ENCODE measurements around the gene SCCPDH.
A peak's percentile ranks its signal among the peaks of the same experiment; 100 is the strongest.
"Not testable (repeated sequence)": the region's sequence is repeated elsewhere in the genome, so short reads cannot be mapped to it uniquely, and the experiment has no call there.

Gene SCCPDH

DNA sequence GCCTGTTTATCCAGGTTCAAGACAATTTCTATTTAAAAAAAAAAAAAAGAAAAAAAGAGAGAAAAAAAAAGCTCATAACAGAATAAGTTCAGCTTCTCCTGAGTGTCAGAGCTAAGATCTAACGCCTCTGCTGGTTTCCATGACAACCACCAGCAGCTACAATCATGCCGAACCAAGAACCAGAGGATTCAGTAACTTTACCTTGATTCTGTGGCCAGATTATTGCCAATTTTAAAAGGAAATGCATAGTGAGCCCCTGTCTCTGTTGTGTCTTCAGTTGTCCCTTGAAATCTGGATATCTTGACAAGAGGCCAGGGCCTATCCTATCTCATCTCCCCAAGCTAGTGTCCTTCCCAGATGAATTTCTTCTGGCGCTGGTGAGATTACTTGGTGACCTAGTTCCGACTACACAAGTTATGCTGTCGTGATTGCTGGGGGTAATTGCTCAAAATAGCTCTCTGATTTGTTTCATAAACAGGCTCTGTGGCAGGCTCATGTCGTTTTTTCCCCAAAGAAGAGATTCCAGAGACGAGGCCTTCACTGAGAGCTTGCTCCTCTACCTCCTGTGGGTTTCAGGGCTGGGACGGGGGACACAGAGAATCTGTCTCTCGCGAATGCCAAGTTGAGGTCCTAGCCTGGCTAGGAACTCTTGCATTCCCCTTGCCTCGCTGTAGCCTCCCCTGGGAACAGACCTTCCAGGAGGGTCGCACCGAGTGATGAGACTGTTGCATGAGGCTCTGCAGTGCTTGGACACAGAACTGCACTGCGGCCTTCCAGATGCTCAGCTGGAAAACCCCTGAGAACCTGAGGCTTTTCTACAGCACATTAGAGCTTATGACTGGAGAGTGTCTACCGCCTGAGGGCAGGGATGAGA, 32.4 kb upstream of the SCCPDH start:
- TF ChIP-seq, protein P1, sequence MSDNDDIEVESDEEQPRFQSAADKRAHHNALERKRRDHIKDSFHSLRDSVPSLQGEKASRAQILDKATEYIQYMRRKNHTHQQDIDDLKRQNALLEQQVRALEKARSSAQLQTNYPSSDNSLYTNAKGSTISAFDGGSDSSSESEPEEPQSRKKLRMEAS (IDR thresholded peaks at IDR 0.05; ENCODE audit: low read depth, low read length): no peak
- no peak for TF ChIP-seq POLR2A (IDR thresholded peaks at IDR 0.05; ENCODE audit: extremely low read depth, insufficient read length)
- TF ChIP-seq CTCF (IDR thresholded peaks at IDR 0.05; ENCODE audit: low read depth, low read length): no peak
- TF ChIP-seq MYC (IDR thresholded peaks at IDR 0.05; ENCODE audit: low read depth, low read length): no peak
- no peak overlapping the region for H3K4me3 ChIP-seq (ENCODE audit: low read depth, low read length)
- no peak for DNase-seq (ENCODE audit: low read depth)

GRCh38 chr1:246694213-246694895, 29.9 kb upstream of the SCCPDH start:
- peak; percentile 37 for DNase-seq (ENCODE audit: low read depth)
- not testable (repeated sequence) for H3K4me3 ChIP-seq (ENCODE audit: low read depth, low read length)

- DNase-seq (ENCODE audit: low read depth): no peak
- no peak overlapping the region for H3K4me3 ChIP-seq (ENCODE audit: low read depth, low read length)
- TF ChIP-seq CTCF (IDR thresholded peaks at IDR 0.05; ENCODE audit: low read depth, low read length) (no peak), POLR2A (IDR thresholded peaks at IDR 0.05; ENCODE audit: extremely low read depth, insufficient read length) (no peak)
These were observed 29.1 kb upstream of the SCCPDH start for GRCh38 chr1:246695136-246695535.

DNA sequence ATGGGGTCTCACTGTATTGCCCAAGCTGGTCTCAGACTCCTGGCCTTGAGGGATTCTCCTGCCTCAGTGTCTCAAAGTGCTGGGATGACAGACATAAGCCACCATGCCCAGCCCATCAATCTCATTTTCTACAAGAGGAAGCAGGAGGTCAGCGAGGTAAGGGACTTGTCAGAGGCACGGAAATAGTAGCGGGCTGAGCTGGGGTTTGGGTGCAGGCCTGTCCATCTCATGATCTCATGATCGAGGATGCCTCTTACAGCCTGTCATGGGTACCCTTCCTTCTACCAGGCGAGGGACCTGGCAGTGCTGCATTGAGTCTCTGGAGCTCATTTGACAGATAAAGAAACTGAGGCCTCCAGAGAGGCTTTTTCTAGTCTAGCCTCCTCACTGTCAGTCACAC, 28.5 kb upstream of the SCCPDH start:
- TF ChIP-seq CTCF (IDR thresholded peaks at IDR 0.05; ENCODE audit: low read depth, low read length): no peak
- TF ChIP-seq, protein P1 (IDR thresholded peaks at IDR 0.05; ENCODE audit: low read depth, low read length): no peak
- DNase-seq (ENCODE audit: low read depth): no peak
- no peak overlapping the region for H3K4me3 ChIP-seq (ENCODE audit: low read depth, low read length)

DNA sequence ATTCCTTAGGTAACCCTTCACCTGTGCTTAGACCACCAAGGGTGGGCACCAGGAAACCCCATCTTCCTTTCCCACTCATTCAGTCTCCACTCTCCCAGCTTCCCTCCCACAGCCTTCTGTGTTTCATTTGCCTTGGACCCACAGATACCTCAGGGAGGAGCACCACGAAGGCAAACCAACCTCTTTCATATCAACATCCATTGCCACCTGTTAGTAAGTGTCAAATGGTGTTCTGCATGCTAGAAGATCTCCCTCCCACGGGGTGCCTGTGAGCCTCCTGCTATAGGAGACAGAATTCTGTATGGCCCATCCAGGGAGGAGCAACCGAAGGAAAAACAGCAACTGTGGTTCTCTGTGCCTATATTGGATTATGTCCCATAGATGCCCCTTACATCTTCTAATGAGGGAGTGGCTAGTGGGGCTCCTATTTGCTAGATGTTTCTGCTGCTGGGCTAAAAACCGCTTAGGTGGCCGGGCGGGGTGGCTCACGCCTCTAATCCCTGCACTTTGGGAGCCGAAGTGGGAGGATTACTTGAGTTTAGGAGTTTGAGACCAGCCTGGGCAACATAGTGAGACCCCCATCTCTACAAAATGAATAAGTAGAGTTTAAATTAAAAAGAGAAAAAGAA, 25.6 kb upstream of the SCCPDH start:
- TF ChIP-seq CTCF (IDR thresholded peaks at IDR 0.05; ENCODE audit: low read depth, low read length) (no peak), POLR2A (IDR thresholded peaks at IDR 0.05; ENCODE audit: extremely low read depth, insufficient read length) (no peak), MYC (IDR thresholded peaks at IDR 0.05; ENCODE audit: low read depth, low read length) (no peak)
- TF ChIP-seq, protein P1 (IDR thresholded peaks at IDR 0.05; ENCODE audit: low read depth, low read length): no peak
- no peak overlapping the region for H3K4me3 ChIP-seq (ENCODE audit: low read depth, low read length)
- no peak for DNase-seq (ENCODE audit: low read depth)

- TF ChIP-seq MYC (IDR thresholded peaks at IDR 0.05; ENCODE audit: low read depth, low read length) (peak; percentile 67), CTCF (IDR thresholded peaks at IDR 0.05; ENCODE audit: low read depth, low read length) (peak; percentile 73), POLR2A (IDR thresholded peaks at IDR 0.05; ENCODE audit: extremely low read depth, insufficient read length) (peak; percentile 41)
- TF ChIP-seq, protein P1 (IDR thresholded peaks at IDR 0.05; ENCODE audit: low read depth, low read length): peak; percentile 61; the same call in 1 of the 2 replicates
- peak overlapping the region; percentile 25 for H3K4me3 ChIP-seq (ENCODE audit: low read depth, low read length)
- peak; percentile 96 for DNase-seq (ENCODE audit: low read depth)
These were observed 25.0 kb upstream of the SCCPDH start for GRCh38 chr1:246699095-246699735.
